HFFc6 (cell line): ENCODE results near the gene ITGA11. TPM values are rescaled to one million over a fixed set of nuclear protein-coding genes. Genes with fewer than 3 reads are reported as not detected.

Source experiments
- DNase-seq: peaks from one replicate; pipeline ENCODE4 v3.0.0-alpha.2; 2018
- H3K27ac Mint-ChIP-seq: 2 replicates; pipeline ENCODE4 v1.8.0; 2020; ENCODE audit warnings: mild to moderate bottlenecking, mixed read lengths
- H3K27me3 Mint-ChIP-seq: 2 replicates; pipeline ENCODE4 v1.8.0; 2021; ENCODE audit warnings: mild to moderate bottlenecking, moderate library complexity, mixed read lengths; ENCODE audit not compliant: insufficient read depth
- H3K36me3 Mint-ChIP-seq: 2 replicates; pipeline ENCODE4 v1.8.0; 2021; ENCODE audit warnings: low read depth, mixed read lengths
- H3K4me1 Mint-ChIP-seq: 2 replicates; pipeline ENCODE4 v1.8.0; 2020; ENCODE audit warnings: low read depth, mixed read lengths
- H3K4me3 Mint-ChIP-seq: 2 replicates; pipeline ENCODE4 v1.8.0; 2020; ENCODE audit warnings: mild to moderate bottlenecking, moderate library complexity, mixed read lengths
- H3K9me3 Mint-ChIP-seq: 2 replicates; pipeline ENCODE4 v1.8.0; 2020; ENCODE audit warnings: mild to moderate bottlenecking, mixed read lengths
- long read RNA-seq: library from polyadenylated mRNA; unstranded; transcript quantifications from one replicate; pipeline ENCODE4 v2.0.0, GENCODE V29; 2019
- total RNA-seq, 6 experiments: library from RNA; stranded (reverse); fragmentation: NEBNext Ultra II Directional; extraction: Animal tissue kit (Norgen Biotek cat#: 25700); gene quantifications; 2 replicates in 1 of 6; 3 replicates in 5 of 6; pipeline ENCODE4 v1.2.3, GENCODE V29; 2021
- TF ChIP-seq, protein P1 (sequence below): fragments of 200-600 bp; sonication (generic); IDR thresholded peaks from 2 replicates; pipeline ENCODE4 v1.5.0; 2021; ENCODE audit warnings: antibody characterized with exemption, mild to moderate bottlenecking

ITGA11 gene
- total RNA-seq = 1 to 10 TPM; 1.2 to 2.1 (median 1.4) TPM
- long read RNA-seq = 0 reads

DNA sequence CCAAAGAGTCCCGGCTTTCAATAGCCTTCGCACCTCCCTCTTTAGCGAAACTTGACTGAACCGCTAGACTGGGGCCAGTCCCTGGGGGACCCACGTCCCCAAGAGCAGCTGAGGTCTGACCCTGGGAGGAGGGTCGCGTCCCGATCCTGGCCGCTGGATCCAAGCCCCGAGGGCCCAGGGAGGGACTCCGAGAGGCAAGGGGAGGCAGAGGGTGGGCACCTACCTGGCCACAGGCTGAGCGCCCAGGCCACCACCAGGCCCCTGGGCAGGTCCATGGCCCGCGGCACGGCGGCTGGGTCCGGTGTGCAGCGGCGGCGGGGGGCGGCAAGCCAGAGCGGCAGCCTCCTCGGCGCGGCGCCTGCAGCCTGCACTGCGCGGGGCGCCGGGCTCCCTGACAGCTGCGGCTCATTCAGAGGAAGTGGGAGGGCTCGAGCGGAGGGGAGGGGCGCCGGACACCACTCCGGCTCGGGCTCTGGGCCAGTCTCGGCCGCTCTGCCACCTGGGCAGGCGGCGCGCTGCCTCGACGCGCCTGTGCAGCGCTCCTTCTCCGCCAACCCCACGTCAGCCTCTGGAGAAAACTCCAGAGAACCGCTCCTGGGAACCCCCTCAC lies at the start of gene ITGA11:
Gene ITGA11 (minus strand): TSS at position 372 of the 610 bp plus-strand sequence. CDS start 97 bp downstream, at position 275.
- Mint-ChIP-seq H3K9me3 (no peaks in the 10 kb centered on the region), H3K4me3 (peak within 1 kb of the TSS; percentile 27; the same call in 1 of the 2 replicates), H3K36me3 (no peaks in the 10 kb centered on the region), H3K27ac (no peak within 1 kb of the TSS), H3K27me3 (peaks cover 50% of the 10 kb centered on the region), H3K4me1 (peaks cover 14% of the 10 kb centered on the region)
- DNase-seq = no peak
- TF ChIP-seq, protein P1, sequence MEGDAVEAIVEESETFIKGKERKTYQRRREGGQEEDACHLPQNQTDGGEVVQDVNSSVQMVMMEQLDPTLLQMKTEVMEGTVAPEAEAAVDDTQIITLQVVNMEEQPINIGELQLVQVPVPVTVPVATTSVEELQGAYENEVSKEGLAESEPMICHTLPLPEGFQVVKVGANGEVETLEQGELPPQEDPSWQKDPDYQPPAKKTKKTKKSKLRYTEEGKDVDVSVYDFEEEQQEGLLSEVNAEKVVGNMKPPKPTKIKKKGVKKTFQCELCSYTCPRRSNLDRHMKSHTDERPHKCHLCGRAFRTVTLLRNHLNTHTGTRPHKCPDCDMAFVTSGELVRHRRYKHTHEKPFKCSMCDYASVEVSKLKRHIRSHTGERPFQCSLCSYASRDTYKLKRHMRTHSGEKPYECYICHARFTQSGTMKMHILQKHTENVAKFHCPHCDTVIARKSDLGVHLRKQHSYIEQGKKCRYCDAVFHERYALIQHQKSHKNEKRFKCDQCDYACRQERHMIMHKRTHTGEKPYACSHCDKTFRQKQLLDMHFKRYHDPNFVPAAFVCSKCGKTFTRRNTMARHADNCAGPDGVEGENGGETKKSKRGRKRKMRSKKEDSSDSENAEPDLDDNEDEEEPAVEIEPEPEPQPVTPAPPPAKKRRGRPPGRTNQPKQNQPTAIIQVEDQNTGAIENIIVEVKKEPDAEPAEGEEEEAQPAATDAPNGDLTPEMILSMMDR = no peak

GRCh38 chr15:68481321-68481720 lies 49.4 kb upstream of the ITGA11 start:
- Mint-ChIP-seq H3K27ac (no peak overlapping the region), H3K4me1 (peaks cover 36% of the 10 kb centered on the region)

DNA sequence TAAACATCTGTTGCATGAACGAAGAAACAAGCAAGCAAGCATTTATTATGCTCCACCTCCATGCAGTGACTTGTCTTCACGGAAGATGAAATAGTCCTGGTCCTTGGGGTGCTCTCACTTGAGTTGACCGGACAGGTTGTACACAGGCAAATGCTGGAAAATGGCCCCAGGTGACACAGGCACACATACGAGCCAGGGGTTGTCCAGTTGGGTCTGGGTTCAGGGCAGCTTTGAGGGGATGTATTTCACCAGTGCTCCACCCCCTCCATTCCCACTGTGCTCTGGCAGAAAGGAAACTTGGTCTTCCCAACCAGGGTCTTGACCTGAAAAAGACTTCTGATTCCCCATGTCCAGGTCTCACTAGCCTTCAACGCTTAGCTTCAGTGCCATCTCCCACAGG lies 48.3 kb upstream of the ITGA11 start:
- Mint-ChIP-seq H3K4me3 (no peak overlapping the region), H3K4me1 (peaks cover 25% of the 10 kb centered on the region), H3K27ac (no peak overlapping the region), H3K36me3 (no peaks in the 10 kb centered on the region), H3K9me3 (no peaks in the 10 kb centered on the region), H3K27me3 (peaks cover 32% of the 10 kb centered on the region)
- TF ChIP-seq, protein P1 = no peak
- DNase-seq = no peak

More at GRCh38 chr15:68481321-68481720, 49.4 kb upstream of the ITGA11 start:
- Mint-ChIP-seq H3K4me3 (no peak overlapping the region), H3K27me3 (peaks cover 37% of the 10 kb centered on the region), H3K36me3 (no peaks in the 10 kb centered on the region), H3K9me3 (no peaks in the 10 kb centered on the region)
- no peak for DNase-seq
- TF ChIP-seq, protein P1 = no peak

- Mint-ChIP-seq H3K36me3 (no peaks in the 10 kb centered on the region), H3K9me3 (no peaks in the 10 kb centered on the region), H3K27me3 (peaks cover 32% of the 10 kb centered on the region), H3K27ac (no peak overlapping the region), H3K4me3 (no peak overlapping the region), H3K4me1 (peaks cover 21% of the 10 kb centered on the region)
- no peak for DNase-seq
- TF ChIP-seq, protein P1 = no peak
These were observed 47.9 kb upstream of the ITGA11 start for GRCh38 chr15:68479870-68480269.

DNA sequence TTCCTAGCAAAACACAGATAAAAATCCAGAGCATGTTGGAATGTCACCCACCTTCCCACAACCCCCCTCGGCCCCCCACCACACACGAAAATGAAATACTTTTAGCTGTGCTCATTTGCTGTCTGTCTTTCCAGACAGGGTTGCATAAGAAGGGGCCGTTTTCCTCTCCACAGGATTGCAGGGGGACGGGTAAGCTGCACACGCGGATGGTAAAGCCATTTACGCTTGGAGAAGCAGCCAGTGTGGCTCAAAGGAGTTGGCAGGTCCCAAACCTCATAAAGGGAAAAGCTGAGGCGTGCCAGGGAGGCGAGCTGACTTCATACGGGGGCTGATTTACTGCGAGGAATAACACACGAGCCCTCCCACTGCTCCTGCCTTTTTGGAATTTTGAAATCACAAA lies 47.4 kb upstream of the ITGA11 start:
- no peak overlapping the region for H3K27ac Mint-ChIP-seq
- H3K4me1 Mint-ChIP-seq = peaks cover 16% of the 10 kb centered on the region

More for the DNA sequence above, 47.4 kb upstream of the ITGA11 start:
- H3K27me3 Mint-ChIP-seq = peaks cover 35% of the 10 kb centered on the region
- no peak overlapping the region for H3K4me3 Mint-ChIP-seq
- no peak for DNase-seq
- no peaks in the 10 kb centered on the region for H3K36me3 Mint-ChIP-seq
- H3K9me3 Mint-ChIP-seq = no peaks in the 10 kb centered on the region
- TF ChIP-seq, protein P1 = no peak
